Globus pallidus (tissue), 1 donor: Measurements from ENCODE around the gene SPOPL.
"Not testable (repeated sequence)": the region's sequence is repeated elsewhere in the genome, so short reads cannot be mapped to it uniquely, and the experiment has no call there.

ENCODE experiments used
- DNase-seq: peaks from one replicate; pipeline ENCODE4 v3.0.0-alpha.2; 2015; ENCODE audit warnings: low spot score

The SPOPL gene

GRCh38 chr2:138523673-138524042 lies 22.1 kb downstream of the SPOPL start:
- not testable (repeated sequence) for DNase-seq

GRCh38 chr2:138524353-138524752 lies 22.8 kb downstream of the SPOPL start:
- not testable (repeated sequence) for DNase-seq

GRCh38 chr2:138531913-138532312 lies 30.3 kb downstream of the SPOPL start:
- DNase-seq: no peak

GRCh38 chr2:138534791-138535190 lies 33.2 kb downstream of the SPOPL start:
- DNase-seq: no peak

- no peak for DNase-seq
These were observed 34.7 kb downstream of the SPOPL start for GRCh38 chr2:138536302-138536701.

GRCh38 chr2:138536740-138537139 lies 35.2 kb downstream of the SPOPL start:
- no peak for DNase-seq

GRCh38 chr2:138537170-138537915 lies 35.8 kb downstream of the SPOPL start:
- no peak for DNase-seq

GRCh38 chr2:138544206-138544605 lies 42.6 kb downstream of the SPOPL start:
- not testable (repeated sequence) for DNase-seq

- peak; percentile 42 for DNase-seq
These were observed 47.2 kb downstream of the SPOPL start for GRCh38 chr2:138548796-138549195.

GRCh38 chr2:138550172-138550571 lies 48.6 kb downstream of the SPOPL start:
- no peak for DNase-seq

- no peak for DNase-seq
These were observed 49.2 kb downstream of the SPOPL start for GRCh38 chr2:138550670-138551287.

- DNase-seq: no peak
These were observed 52.6 kb downstream of the SPOPL start for GRCh38 chr2:138554123-138554522.

GRCh38 chr2:138559641-138560040 lies 58.1 kb downstream of the SPOPL start:
- DNase-seq: no peak

- DNase-seq: no peak
These were observed 63.1 kb downstream of the SPOPL start for GRCh38 chr2:138564586-138565229.

- DNase-seq: no peak
These were observed 63.6 kb downstream of the SPOPL start for GRCh38 chr2:138565230-138565598.

- DNase-seq: no peak
These were observed 70.7 kb downstream of the SPOPL start for GRCh38 chr2:138572318-138572717.

GRCh38 chr2:138577066-138577465 lies 75.5 kb downstream of the SPOPL start:
- DNase-seq: no peak

GRCh38 chr2:138579556-138579955 lies 78.0 kb downstream of the SPOPL start:
- no peak for DNase-seq

GRCh38 chr2:138581909-138582308 lies 80.3 kb downstream of the SPOPL start:
- no peak for DNase-seq

GRCh38 chr2:138589663-138590062 lies 88.1 kb downstream of the SPOPL start:
- DNase-seq: no peak

- DNase-seq: no peak
These were observed 94.8 kb downstream of the SPOPL start for GRCh38 chr2:138596403-138596802.

- no peak for DNase-seq
These were observed 99.3 kb downstream of the SPOPL start for GRCh38 chr2:138600732-138601457.
